Trophoblast cell (in vitro differentiated cells and primary cell): Measurements from ENCODE around the gene HSPA12B.

ENCODE experiments used
- DNase-seq, 2 donors: peaks; one replicate each; pipeline ENCODE4 v3.0.0-alpha.2; 2016
- H2AFZ ChIP-seq: 2 replicates; pipeline ENCODE4 v1.6.1; 2013; ENCODE audit warnings: low read length, moderate library complexity, mild to moderate bottlenecking; ENCODE audit not compliant: insufficient read depth, poor library complexity
- H2AK5ac ChIP-seq: 2 replicates; pipeline ENCODE4 v1.6.1; 2013; ENCODE audit warnings: mild to moderate bottlenecking, low read length
- H2BK120ac ChIP-seq: 2 replicates; pipeline ENCODE4 v1.6.1; 2013; ENCODE audit warnings: low read length, mild to moderate bottlenecking, moderate library complexity; ENCODE audit not compliant: insufficient read depth, poor library complexity
- H2BK12ac ChIP-seq: 2 replicates; pipeline ENCODE4 v1.6.1; 2013; ENCODE audit warnings: mild to moderate bottlenecking, low read length, moderate library complexity
- H2BK5ac ChIP-seq: 2 replicates; pipeline ENCODE4 v1.6.1; 2013; ENCODE audit warnings: low read length, low read depth, moderate library complexity, mild to moderate bottlenecking; ENCODE audit not compliant: poor library complexity
- H3K14ac ChIP-seq: 2 replicates; pipeline ENCODE4 v1.6.1; 2013; ENCODE audit warnings: mild to moderate bottlenecking, low read length
- H3K18ac ChIP-seq: 2 replicates; pipeline ENCODE4 v1.6.1; 2013; ENCODE audit warnings: mild to moderate bottlenecking, low read length
- H3K23ac ChIP-seq: 2 replicates; pipeline ENCODE4 v1.6.1; 2013; ENCODE audit warnings: low read length
- H3K27ac ChIP-seq: 2 replicates; pipeline ENCODE4 v1.5.1; 2013; ENCODE audit warnings: low read depth, mild to moderate bottlenecking, inconsistent platforms, low read length, moderate library complexity
- H3K27me3 ChIP-seq: 2 replicates; pipeline ENCODE4 v1.6.1; 2013; ENCODE audit warnings: inconsistent platforms, mild to moderate bottlenecking, low read length, moderate library complexity; ENCODE audit not compliant: insufficient read depth
- H3K36me3 ChIP-seq, 2 experiments: 1 replicate in 1 of 2; 2 replicates in 1 of 2; pipeline ENCODE4 v1.6.1; 2013; ENCODE audit warnings: low read length in 2 of 2, mild to moderate bottlenecking in 2 of 2, moderate library complexity in 1 of 2; ENCODE audit not compliant: insufficient read depth in 2 of 2, control insufficient read depth in 1 of 2
- H3K4ac ChIP-seq: 2 replicates; pipeline ENCODE4 v1.6.1; 2013; ENCODE audit warnings: low read depth, mild to moderate bottlenecking, low read length, moderate library complexity
- H3K4me1 ChIP-seq, 2 experiments: 1 replicate in 1 of 2; 2 replicates in 1 of 2; pipeline ENCODE4 v1.6.1; 2013; ENCODE audit warnings: low read length in 2 of 2, mild to moderate bottlenecking in 2 of 2, moderate library complexity in 1 of 2; ENCODE audit not compliant: insufficient read depth in 2 of 2, control insufficient read depth in 1 of 2
- H3K4me2 ChIP-seq: 2 replicates; pipeline ENCODE4 v1.6.1; 2013; ENCODE audit warnings: inconsistent platforms, mild to moderate bottlenecking, low read length, moderate library complexity
- H3K4me3 ChIP-seq: 2 replicates; pipeline ENCODE4 v1.5.1; 2013; ENCODE audit warnings: mild to moderate bottlenecking, low read depth, low read length, inconsistent platforms
- H3K79me1 ChIP-seq: one replicate; pipeline ENCODE4 v1.6.1; 2013; ENCODE audit warnings: low read length
- H3K79me2 ChIP-seq: 2 replicates; pipeline ENCODE4 v1.6.1; 2013; ENCODE audit warnings: low read length, mild to moderate bottlenecking; ENCODE audit not compliant: control insufficient read depth, insufficient read depth, poor library complexity
- H3K9ac ChIP-seq: 2 replicates; pipeline ENCODE4 v1.6.1; 2013; ENCODE audit warnings: mild to moderate bottlenecking, low read length
- H3K9me3 ChIP-seq: 2 replicates; pipeline ENCODE4 v1.6.1; 2013; ENCODE audit warnings: low read depth, mild to moderate bottlenecking, control low read depth, inconsistent platforms, low read length; ENCODE audit not compliant: insufficient read depth
- H4K12ac ChIP-seq: 2 replicates; pipeline ENCODE4 v1.6.1; 2013; ENCODE audit warnings: low read depth, mild to moderate bottlenecking, low read length, moderate library complexity
- H4K8ac ChIP-seq: 2 replicates; pipeline ENCODE4 v1.6.1; 2013; ENCODE audit warnings: low read depth, mild to moderate bottlenecking, low read length, moderate library complexity
- H4K91ac ChIP-seq: one replicate; pipeline ENCODE4 v1.6.1; 2013; ENCODE audit warnings: low read depth, mild to moderate bottlenecking, low read length, moderate library complexity
- WGBS: extraction: QIAGEN DNeasy Blood & Tissue Kit; methylation state at CpG from one replicate; pipeline ENCODE4 v1.1.7; 2013; ENCODE audit warnings: missing lambda C conversion rate; ENCODE audit not compliant: insufficient read length, insufficient coverage; ENCODE audit errors: extremely low coverage; 5-methylcytosine and 5-hydroxymethylcytosine counted together

The HSPA12B gene

GRCh38 chr20:3729811-3730540 is 2.5 kb upstream of the HSPA12B start:
- Histone ChIP-seq H3K4me1 (peaks cover 2 to 3% of the 10 kb centered on the region in 2 experiments), H3K23ac (no peak overlapping the region), H3K14ac (no peak overlapping the region), H4K8ac (no peak overlapping the region), H3K79me1 (no peaks in the 10 kb centered on the region), H3K4ac (no peak overlapping the region), H3K36me3 (no peaks in the 10 kb centered on the region), H2AFZ (no peak overlapping the region), H3K79me2 (no peaks in the 10 kb centered on the region), H3K4me2 (no peak overlapping the region), H3K9ac (no peak overlapping the region), H3K18ac (no peak overlapping the region), H3K27ac (no peak overlapping the region), H2AK5ac (no peak overlapping the region), H2BK5ac (no peak overlapping the region), H4K12ac (no peak overlapping the region), H3K4me3 (no peak overlapping the region), H4K91ac (no peak overlapping the region), H2BK120ac (no peak overlapping the region), H2BK12ac (no peak overlapping the region), H3K27me3 (peaks cover 10% of the 10 kb centered on the region), H3K9me3 (peaks cover 3% of the 10 kb centered on the region)
- WGBS = no CpG with 5 or more reads among the region's 8 CpGs
- DNase-seq = no peak

- WGBS = no CpG with 5 or more reads among the region's 12 CpGs
- peaks cover 2 to 3% of the 10 kb centered on the region in 2 experiments for H3K4me1 ChIP-seq
Observed at GRCh38 chr20:3730803-3731672, 1.4 kb upstream of the HSPA12B start.

GRCh38 chr20:3731944-3732326 is 550 bp upstream of the HSPA12B start:
- Histone ChIP-seq H3K27me3 (peaks cover 10% of the 10 kb centered on the region), H2BK120ac (no peak overlapping the region), H3K79me2 (no peaks in the 10 kb centered on the region), H2AFZ (no peak overlapping the region), H3K79me1 (no peaks in the 10 kb centered on the region), H3K4me1 (peaks cover 2 to 3% of the 10 kb centered on the region in 2 experiments), H3K27ac (no peak overlapping the region), H2BK5ac (no peak overlapping the region), H4K8ac (no peak overlapping the region), H4K91ac (no peak overlapping the region), H3K9me3 (peaks cover 3% of the 10 kb centered on the region), H3K18ac (no peak overlapping the region), H3K23ac (no peak overlapping the region), H2BK12ac (no peak overlapping the region), H3K9ac (no peak overlapping the region), H3K4ac (no peak overlapping the region), H3K4me2 (no peak overlapping the region), H4K12ac (no peak overlapping the region), H2AK5ac (no peak overlapping the region), H3K14ac (no peak overlapping the region), H3K36me3 (no peaks in the 10 kb centered on the region), H3K4me3 (no peak overlapping the region)
- DNase-seq = no peak
- no CpG with 5 or more reads among the region's 16 CpGs for WGBS

More at GRCh38 chr20:3730803-3731672, 1.4 kb upstream of the HSPA12B start:
- H2AK5ac ChIP-seq = no peak overlapping the region
- no peak overlapping the region for H3K4me2 ChIP-seq
- no peak overlapping the region for H4K91ac ChIP-seq
- H3K4me3 ChIP-seq = no peak overlapping the region
- no peak overlapping the region for H2BK12ac ChIP-seq
- no peak overlapping the region for H4K8ac ChIP-seq
- H2BK5ac ChIP-seq = no peak overlapping the region
- no peaks in the 10 kb centered on the region for H3K79me1 ChIP-seq
- H3K27ac ChIP-seq = no peak overlapping the region
- no peak overlapping the region for H4K12ac ChIP-seq
- peaks cover 10% of the 10 kb centered on the region for H3K27me3 ChIP-seq
- no peak for DNase-seq
- H3K36me3 ChIP-seq = no peaks in the 10 kb centered on the region
- no peak overlapping the region for H2AFZ ChIP-seq
- no peak overlapping the region for H3K4ac ChIP-seq
- peaks cover 3% of the 10 kb centered on the region for H3K9me3 ChIP-seq
- H3K79me2 ChIP-seq = no peaks in the 10 kb centered on the region
- H2BK120ac ChIP-seq = no peak overlapping the region
- H3K18ac ChIP-seq = no peak overlapping the region
- H3K23ac ChIP-seq = no peak overlapping the region
- H3K9ac ChIP-seq = no peak overlapping the region
- no peak overlapping the region for H3K14ac ChIP-seq

- H2AK5ac ChIP-seq = no peak overlapping the region
- no peak overlapping the region for H3K4ac ChIP-seq
- no peaks in the 10 kb centered on the region for H3K79me2 ChIP-seq
- H3K9ac ChIP-seq = no peak overlapping the region
- H3K4me2 ChIP-seq = no peak overlapping the region
- H3K79me1 ChIP-seq = no peaks in the 10 kb centered on the region
- no peak overlapping the region for H3K14ac ChIP-seq
- H2BK5ac ChIP-seq = no peak overlapping the region
- H3K4me3 ChIP-seq = no peak overlapping the region
- no peak overlapping the region for H4K12ac ChIP-seq
- H3K4me1 ChIP-seq = peaks cover 0 to 2% of the 10 kb centered on the region in 2 experiments
- no peak overlapping the region for H2AFZ ChIP-seq
- H4K91ac ChIP-seq = no peak overlapping the region
- no peak overlapping the region for H4K8ac ChIP-seq
- H3K9me3 ChIP-seq = peaks cover 3% of the 10 kb centered on the region
- DNase-seq = no peak
- no peak overlapping the region for H3K18ac ChIP-seq
- peaks cover 10% of the 10 kb centered on the region for H3K27me3 ChIP-seq
- no peaks in the 10 kb centered on the region for H3K36me3 ChIP-seq
- H3K23ac ChIP-seq = no peak overlapping the region
- no peak overlapping the region for H2BK120ac ChIP-seq
- H3K27ac ChIP-seq = no peak overlapping the region
- H2BK12ac ChIP-seq = no peak overlapping the region
- WGBS = no CpG with 5 or more reads among the region's 20 CpGs
Observed at GRCh38 chr20:3733119-3733995, 872 bp downstream of the HSPA12B start.
